Fibroblast of the aortic adventitia (primary cell): Measurements from ENCODE around the gene RDH12. TPM values are rescaled to one million over a fixed set of nuclear protein-coding genes. Genes with fewer than 3 reads are reported as not detected.
"Not testable (repeated sequence)": the region's sequence is repeated elsewhere in the genome, so short reads cannot be mapped to it uniquely, and the experiment has no call there.

Experiments used
- DNase-seq: peaks from one replicate; pipeline ENCODE4 v3.0.0-alpha.2; 2010; ENCODE audit warnings: low read depth
- H3K4me3 ChIP-seq: 2 replicates; pipeline ENCODE4 v1.5.1; 2011; ENCODE audit warnings: low read depth, mild to moderate bottlenecking, control low read depth, low read length, moderate library complexity
- total RNA-seq: library from RNA; depleted of rRNA; stranded (reverse); fragments of >200 nt; gene quantifications from 2 replicates; pipeline ENCODE4 v1.2.3, GENCODE V29; 2012; ENCODE audit warnings: low replicate concordance
- TF ChIP-seq, protein P1 (sequence below): IDR thresholded peaks from 2 replicates; pipeline ENCODE4 v1.5.1; 2011; ENCODE audit warnings: mild to moderate bottlenecking, low read length, control low read depth, inconsistent platforms; ENCODE audit not compliant: insufficient read depth

Gene RDH12
- total RNA-seq, 1 donor, result not detected

DNA sequence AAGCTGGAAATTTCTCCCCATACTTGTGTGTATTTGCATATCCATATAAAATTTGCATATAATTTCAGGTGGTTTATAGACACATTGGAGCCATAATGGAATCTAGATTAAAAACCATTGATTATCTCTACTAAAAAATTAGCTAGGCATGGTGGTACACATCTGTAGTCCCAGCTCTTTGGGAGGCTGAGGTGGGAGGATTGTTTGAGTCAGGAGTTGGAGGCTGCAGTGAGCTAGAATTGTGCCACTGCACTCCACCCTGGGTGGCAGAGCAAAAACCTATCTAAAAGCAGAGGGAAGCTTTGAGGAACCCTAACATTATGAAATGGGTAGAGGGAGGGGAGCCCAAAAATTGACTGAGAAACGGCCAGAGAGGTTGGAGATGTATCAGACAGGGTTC, 3.5 kb upstream of the RDH12 start:
- TF ChIP-seq, protein P1, sequence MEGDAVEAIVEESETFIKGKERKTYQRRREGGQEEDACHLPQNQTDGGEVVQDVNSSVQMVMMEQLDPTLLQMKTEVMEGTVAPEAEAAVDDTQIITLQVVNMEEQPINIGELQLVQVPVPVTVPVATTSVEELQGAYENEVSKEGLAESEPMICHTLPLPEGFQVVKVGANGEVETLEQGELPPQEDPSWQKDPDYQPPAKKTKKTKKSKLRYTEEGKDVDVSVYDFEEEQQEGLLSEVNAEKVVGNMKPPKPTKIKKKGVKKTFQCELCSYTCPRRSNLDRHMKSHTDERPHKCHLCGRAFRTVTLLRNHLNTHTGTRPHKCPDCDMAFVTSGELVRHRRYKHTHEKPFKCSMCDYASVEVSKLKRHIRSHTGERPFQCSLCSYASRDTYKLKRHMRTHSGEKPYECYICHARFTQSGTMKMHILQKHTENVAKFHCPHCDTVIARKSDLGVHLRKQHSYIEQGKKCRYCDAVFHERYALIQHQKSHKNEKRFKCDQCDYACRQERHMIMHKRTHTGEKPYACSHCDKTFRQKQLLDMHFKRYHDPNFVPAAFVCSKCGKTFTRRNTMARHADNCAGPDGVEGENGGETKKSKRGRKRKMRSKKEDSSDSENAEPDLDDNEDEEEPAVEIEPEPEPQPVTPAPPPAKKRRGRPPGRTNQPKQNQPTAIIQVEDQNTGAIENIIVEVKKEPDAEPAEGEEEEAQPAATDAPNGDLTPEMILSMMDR, result no peak
- no peak overlapping the region for H3K4me3 ChIP-seq
- no peak for DNase-seq

DNA sequence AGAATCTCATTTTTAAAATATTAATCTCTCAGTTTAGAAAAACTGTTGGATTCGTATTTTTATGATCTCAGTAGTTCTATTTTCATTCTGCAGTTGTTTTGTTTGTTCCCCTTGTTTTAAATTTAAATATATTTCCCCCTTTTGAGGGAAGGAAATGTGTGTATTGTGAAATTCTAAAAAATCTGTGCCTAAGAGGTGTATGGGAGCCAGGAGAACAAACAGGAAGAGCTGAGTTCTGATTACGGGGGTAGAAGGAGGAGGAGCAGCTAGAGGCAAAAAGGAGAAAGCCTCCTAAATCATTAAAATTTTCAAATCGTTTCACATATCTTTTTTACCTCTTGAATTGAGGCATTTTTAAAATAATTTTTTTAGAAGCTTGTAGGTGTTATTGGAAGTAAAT, 2.3 kb downstream of the RDH12 start:
- no peak overlapping the region for H3K4me3 ChIP-seq
- TF ChIP-seq, protein P1, result no peak
- DNase-seq, result no peak

DNA sequence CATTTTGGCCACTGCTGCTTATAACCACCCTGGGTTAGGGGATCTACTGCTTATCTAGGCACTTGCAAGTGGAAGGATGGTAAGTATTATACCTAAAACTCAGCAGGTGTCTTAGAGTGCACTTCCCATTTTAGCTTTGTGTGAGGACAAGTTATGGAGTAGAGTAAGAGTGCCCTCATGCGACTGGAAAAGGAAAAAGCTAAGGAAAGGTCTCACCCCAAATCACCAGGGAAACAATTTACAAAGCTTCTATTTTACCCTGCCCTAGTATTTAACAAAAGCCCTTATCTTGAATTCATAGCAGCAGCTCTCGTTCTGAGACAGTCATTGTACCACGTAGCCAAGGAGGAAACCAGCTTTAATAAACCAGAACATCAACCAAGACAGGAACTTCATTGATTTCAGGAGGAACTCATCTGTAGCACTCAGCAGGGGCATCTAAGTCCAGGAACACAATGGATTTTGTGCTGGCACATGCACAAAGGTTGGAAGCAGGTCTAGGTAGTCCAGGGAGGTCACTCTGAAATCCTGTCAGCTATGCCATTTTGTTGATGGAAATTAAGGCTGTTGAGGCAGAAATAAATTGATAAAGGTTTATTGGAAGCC, 2.9 kb downstream of the RDH12 start:
- DNase-seq, result peak; percentile 73
- TF ChIP-seq, protein P1, result peak; percentile 82
- H3K4me3 ChIP-seq, result no peak overlapping the region

DNA sequence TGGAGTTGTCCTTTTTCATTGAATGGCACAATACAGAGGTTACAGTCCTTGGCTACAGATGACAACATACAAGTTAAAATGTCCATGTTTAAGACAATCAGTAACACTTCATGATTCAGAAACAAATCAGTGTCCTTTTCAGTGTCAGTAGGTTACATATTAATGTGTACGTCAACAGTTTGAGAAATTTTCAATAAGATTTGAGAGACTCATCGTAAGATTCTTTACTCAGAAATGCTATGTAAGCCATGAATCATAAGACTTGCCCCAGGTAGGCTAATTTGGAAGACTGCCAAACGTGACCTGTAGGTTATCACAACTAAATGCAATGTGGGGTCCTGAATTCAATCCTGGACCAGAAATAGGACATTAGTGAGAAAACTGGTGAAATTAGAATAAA, 3.5 kb downstream of the RDH12 start:
- no peak for DNase-seq
- no peak overlapping the region for H3K4me3 ChIP-seq
- TF ChIP-seq, protein P1, result no peak

DNA sequence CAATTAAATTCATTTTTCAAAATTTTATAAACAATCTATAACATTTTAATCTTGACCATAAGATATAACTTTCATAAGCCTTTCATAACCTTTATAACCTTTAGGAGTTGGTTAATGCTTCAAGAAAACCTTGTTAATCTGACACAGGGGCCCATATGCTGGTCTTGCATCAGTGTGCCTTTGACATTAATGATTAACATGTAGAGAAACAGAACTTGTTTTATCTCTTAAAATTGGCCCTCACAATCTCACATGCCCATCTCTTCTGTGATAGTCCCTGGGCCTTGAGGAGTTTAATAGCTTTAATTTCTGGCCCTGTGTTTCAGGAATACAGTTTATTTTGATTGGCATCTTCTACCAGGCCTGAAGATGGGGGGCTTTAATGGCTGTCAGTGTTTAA, 7.7 kb downstream of the RDH12 start:
- DNase-seq, H3K4me3 ChIP-seq: not testable (repeated sequence)

DNA sequence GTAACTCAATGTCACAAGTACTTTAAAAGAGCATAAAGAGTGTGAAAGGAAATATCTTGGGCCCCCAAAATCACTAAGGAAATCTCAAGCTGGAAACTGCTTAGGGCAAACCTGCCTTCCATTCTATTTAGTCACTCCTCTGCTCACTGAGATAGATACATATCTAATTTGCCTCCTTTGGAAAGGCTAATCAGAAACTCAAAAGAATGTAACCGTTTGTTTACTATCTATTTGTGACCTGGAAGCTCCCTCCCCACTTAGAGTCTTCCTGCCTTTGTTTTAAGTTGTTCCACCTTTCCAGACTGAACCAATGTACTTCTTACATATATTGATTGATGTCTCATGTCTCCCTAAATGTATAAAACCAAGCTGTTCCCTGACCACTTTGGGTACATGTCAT, 8.1 kb downstream of the RDH12 start:
- DNase-seq, H3K4me3 ChIP-seq: not testable (repeated sequence)

DNA sequence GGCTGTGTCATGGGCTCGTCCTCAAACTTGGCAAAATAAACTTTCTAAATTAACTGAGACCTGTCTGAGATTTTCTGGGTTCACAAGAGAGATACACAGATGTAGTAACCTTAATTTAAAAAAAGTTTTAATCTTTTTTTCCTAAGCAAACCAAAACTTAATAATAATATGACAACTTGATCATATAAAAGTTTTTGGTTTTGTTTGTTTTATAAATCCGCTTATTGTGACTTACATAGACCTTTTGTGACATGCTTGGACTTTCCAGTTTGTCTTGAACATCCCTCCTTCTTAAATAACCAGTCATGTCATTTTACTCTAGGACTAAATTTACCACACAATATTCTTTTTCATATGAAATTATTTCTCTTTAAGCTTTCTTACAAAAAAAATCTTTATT, 8.5 kb downstream of the RDH12 start:
- H3K4me3 ChIP-seq, result no peak overlapping the region
- no peak for DNase-seq
- TF ChIP-seq, protein P1, result no peak

DNA sequence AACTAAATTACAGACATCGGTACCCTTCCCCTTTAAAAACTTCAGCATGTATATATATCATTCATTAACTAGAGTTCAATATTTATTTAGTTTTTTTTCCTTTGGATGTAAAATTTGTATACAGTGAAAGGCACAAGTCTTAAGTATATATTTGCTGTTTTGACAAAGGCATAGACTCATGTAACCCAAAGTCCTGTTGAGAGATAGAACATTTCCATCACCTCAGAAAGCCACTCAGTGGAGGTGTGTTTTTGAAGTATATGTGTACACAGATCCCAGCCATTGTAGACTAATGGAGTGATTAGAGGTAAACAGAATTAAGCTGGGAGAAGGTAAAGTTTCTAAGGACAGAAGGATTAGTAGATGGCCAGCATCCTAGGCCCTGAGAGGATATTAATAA, 15.4 kb downstream of the RDH12 start:
- TF ChIP-seq, protein P1, result no peak
- H3K4me3 ChIP-seq, result no peak overlapping the region
- no peak for DNase-seq
